ENCODE results near the gene NDFIP1.
"Not testable (repeated sequence)": the region's sequence is repeated elsewhere in the genome, so short reads cannot be mapped to it uniquely, and the experiment has no call there.

The NDFIP1 gene

GRCh38 chr5:142145106-142145900 is 36.7 kb downstream of the NDFIP1 start:
- no peak overlapping the region for H3K27ac Mint-ChIP-seq
- H3K27me3 Mint-ChIP-seq (ENCODE audit: low read depth) = no peaks in the 10 kb centered on the region
- H3K9me3 Mint-ChIP-seq = no peaks in the 10 kb centered on the region
- H3K36me3 Mint-ChIP-seq (ENCODE audit: low read depth) = peaks cover 27% of the 10 kb centered on the region
- H3K4me1 Mint-ChIP-seq (ENCODE audit: low read depth) = no peaks in the 10 kb centered on the region
- no peak overlapping the region for H3K4me3 Mint-ChIP-seq

- H3K27me3 Mint-ChIP-seq (ENCODE audit: low read depth) = no peaks in the 10 kb centered on the region
- H3K4me1 Mint-ChIP-seq (ENCODE audit: low read depth) = no peaks in the 10 kb centered on the region
- H3K9me3 Mint-ChIP-seq = no peaks in the 10 kb centered on the region
- no peak overlapping the region for H3K4me3 Mint-ChIP-seq
- H3K36me3 Mint-ChIP-seq (ENCODE audit: low read depth) = peaks cover 27% of the 10 kb centered on the region
- H3K27ac Mint-ChIP-seq = no peak overlapping the region
Observed at GRCh38 chr5:142149363-142149762, 40.8 kb downstream of the NDFIP1 start.

- no peak overlapping the region for H3K4me3 Mint-ChIP-seq
- H3K27ac Mint-ChIP-seq = no peak overlapping the region
Observed at GRCh38 chr5:142150431-142150830, 41.9 kb downstream of the NDFIP1 start.

GRCh38 chr5:142151436-142152383 is 43.1 kb downstream of the NDFIP1 start:
- Mint-ChIP-seq H3K36me3 (ENCODE audit: low read depth) (peaks cover 21% of the 10 kb centered on the region), H3K4me1 (ENCODE audit: low read depth) (peaks cover 6% of the 10 kb centered on the region), H3K27me3 (ENCODE audit: low read depth) (no peaks in the 10 kb centered on the region), H3K4me3 (no peak overlapping the region), H3K27ac (no peak overlapping the region), H3K9me3 (no peaks in the 10 kb centered on the region)

More at GRCh38 chr5:142150431-142150830, 41.9 kb downstream of the NDFIP1 start:
- Mint-ChIP-seq H3K36me3 (ENCODE audit: low read depth) (peaks cover 27% of the 10 kb centered on the region), H3K9me3 (no peaks in the 10 kb centered on the region), H3K27me3 (ENCODE audit: low read depth) (no peaks in the 10 kb centered on the region), H3K4me1 (ENCODE audit: low read depth) (peaks cover 2% of the 10 kb centered on the region)

- no peaks in the 10 kb centered on the region for H3K9me3 Mint-ChIP-seq
- H3K27ac Mint-ChIP-seq = no peak overlapping the region
- H3K4me3 Mint-ChIP-seq = no peak overlapping the region
- H3K4me1 Mint-ChIP-seq (ENCODE audit: low read depth) = peaks cover 6% of the 10 kb centered on the region
- no peaks in the 10 kb centered on the region for H3K27me3 Mint-ChIP-seq (ENCODE audit: low read depth)
- H3K36me3 Mint-ChIP-seq (ENCODE audit: low read depth) = peaks cover 14% of the 10 kb centered on the region
Observed at GRCh38 chr5:142152384-142152732, 43.8 kb downstream of the NDFIP1 start.

GRCh38 chr5:142153674-142154448 is 45.3 kb downstream of the NDFIP1 start:
- H3K4me1 Mint-ChIP-seq (ENCODE audit: low read depth) = peaks cover 6% of the 10 kb centered on the region
- peaks cover 10% of the 10 kb centered on the region for H3K36me3 Mint-ChIP-seq (ENCODE audit: low read depth)
- no peaks in the 10 kb centered on the region for H3K27me3 Mint-ChIP-seq (ENCODE audit: low read depth)
- no peak overlapping the region for H3K27ac Mint-ChIP-seq
- H3K4me3 Mint-ChIP-seq = no peak overlapping the region
- H3K9me3 Mint-ChIP-seq = no peaks in the 10 kb centered on the region

- H3K4me3 Mint-ChIP-seq; H3K36me3 Mint-ChIP-seq (ENCODE audit: low read depth); H3K9me3 Mint-ChIP-seq; H3K27me3 Mint-ChIP-seq (ENCODE audit: low read depth); H3K27ac Mint-ChIP-seq; H3K4me1 Mint-ChIP-seq (ENCODE audit: low read depth): not testable (repeated sequence)
Observed at GRCh38 chr5:142154449-142154841, 45.9 kb downstream of the NDFIP1 start.

GRCh38 chr5:142156839-142157463 is 48.4 kb downstream of the NDFIP1 start:
- no peaks in the 10 kb centered on the region for H3K27me3 Mint-ChIP-seq (ENCODE audit: low read depth)
- peaks cover 8% of the 10 kb centered on the region for H3K36me3 Mint-ChIP-seq (ENCODE audit: low read depth)
- no peaks in the 10 kb centered on the region for H3K9me3 Mint-ChIP-seq
- H3K27ac Mint-ChIP-seq = no peak overlapping the region
- H3K4me1 Mint-ChIP-seq (ENCODE audit: low read depth) = peaks cover 6% of the 10 kb centered on the region
- H3K4me3 Mint-ChIP-seq = no peak overlapping the region

- Mint-ChIP-seq H3K27me3 (ENCODE audit: low read depth) (no peaks in the 10 kb centered on the region), H3K36me3 (ENCODE audit: low read depth) (no peaks in the 10 kb centered on the region), H3K9me3 (no peaks in the 10 kb centered on the region), H3K4me3 (no peak overlapping the region), H3K4me1 (ENCODE audit: low read depth) (peaks cover 6% of the 10 kb centered on the region), H3K27ac (no peak overlapping the region)
Observed at GRCh38 chr5:142159354-142159753, 50.8 kb downstream of the NDFIP1 start.

GRCh38 chr5:142164315-142164714 is 55.7 kb downstream of the NDFIP1 start:
- H3K9me3 Mint-ChIP-seq = no peaks in the 10 kb centered on the region

GRCh38 chr5:142166754-142167153 is 58.2 kb downstream of the NDFIP1 start:
- Mint-ChIP-seq H3K27me3 (ENCODE audit: low read depth) (no peaks in the 10 kb centered on the region), H3K9me3 (no peaks in the 10 kb centered on the region), H3K36me3 (ENCODE audit: low read depth) (no peaks in the 10 kb centered on the region), H3K27ac (no peak overlapping the region), H3K4me3 (no peak overlapping the region), H3K4me1 (ENCODE audit: low read depth) (no peaks in the 10 kb centered on the region)

More at GRCh38 chr5:142164315-142164714, 55.7 kb downstream of the NDFIP1 start:
- no peaks in the 10 kb centered on the region for H3K4me1 Mint-ChIP-seq (ENCODE audit: low read depth)
- no peak overlapping the region for H3K4me3 Mint-ChIP-seq
- no peaks in the 10 kb centered on the region for H3K27me3 Mint-ChIP-seq (ENCODE audit: low read depth)
- no peak overlapping the region for H3K27ac Mint-ChIP-seq
- no peaks in the 10 kb centered on the region for H3K36me3 Mint-ChIP-seq (ENCODE audit: low read depth)

GRCh38 chr5:142167458-142167857 is 58.9 kb downstream of the NDFIP1 start:
- Mint-ChIP-seq H3K4me3 (no peak overlapping the region), H3K27ac (no peak overlapping the region), H3K27me3 (ENCODE audit: low read depth) (no peaks in the 10 kb centered on the region), H3K9me3 (no peaks in the 10 kb centered on the region), H3K4me1 (ENCODE audit: low read depth) (no peaks in the 10 kb centered on the region), H3K36me3 (ENCODE audit: low read depth) (no peaks in the 10 kb centered on the region)

GRCh38 chr5:142168365-142168764 is 59.8 kb downstream of the NDFIP1 start:
- Mint-ChIP-seq H3K27me3 (ENCODE audit: low read depth) (no peaks in the 10 kb centered on the region), H3K4me1 (ENCODE audit: low read depth) (no peaks in the 10 kb centered on the region), H3K4me3 (no peak overlapping the region), H3K36me3 (ENCODE audit: low read depth) (no peaks in the 10 kb centered on the region), H3K27ac (no peak overlapping the region), H3K9me3 (no peaks in the 10 kb centered on the region)

Measured in T-helper 1 cell treated with Interleukin-12 subunit alpha and Interleukin-12 subunit beta and Interleukin-4 antibody, amounts not matched to agents 30 μg/mL and 1 μg/mL, for 36 hours (primary cell).